ENCODE data around the gene PRKCA.

PRKCA gene

GRCh38 chr17:66791347-66791746 lies 488.9 kb downstream of the PRKCA start:
- peaks cover 3 to 7% of the 10 kb centered on the region in 2 donors for H3K4me1 ChIP-seq (ENCODE audit: control insufficient read depth in 2 of 2, insufficient read depth in 1 of 2, low read depth in 1 of 2, low read length in 2 of 2)
- H2AK5ac ChIP-seq (ENCODE audit: low read depth, low read length), result no peak overlapping the region
- H3K9me3 ChIP-seq (replicated peaks in 1 of 2; ENCODE audit: control insufficient read depth in 2 of 2, insufficient read depth in 1 of 2, low read depth in 1 of 2, low read length in 2 of 2), result no peaks in the 10 kb centered on the region
- no peak overlapping the region for H4K91ac ChIP-seq (ENCODE audit: low read depth, low read length, poor library complexity)
- H2BK5ac ChIP-seq (ENCODE audit: low read length), result no peak overlapping the region
- no peak overlapping the region for H3K4me2 ChIP-seq (ENCODE audit: insufficient read depth, low read length, poor library complexity, severe bottlenecking)
- H2BK120ac ChIP-seq (ENCODE audit: low read depth, low read length), result no peak overlapping the region
- no CpG with 5 or more reads among the region's 15 CpGs for WGBS, 2 donors (ENCODE audit: extremely low coverage in 2 of 2, insufficient read length in 2 of 2, insufficient replicate concordance in 1 of 2)
- no peak overlapping the region for H3K14ac ChIP-seq (ENCODE audit: low read length)
- no peak overlapping the region for H4K8ac ChIP-seq (ENCODE audit: low read depth, low read length)
- no peak overlapping the region for H3K4ac ChIP-seq (ENCODE audit: low read length)
- DNase-seq (ENCODE audit: low spot score), result no peak
- H2BK15ac ChIP-seq (ENCODE audit: low read length), result no peak overlapping the region
- peak overlapping the region; percentile 66 for H3K18ac ChIP-seq (ENCODE audit: low read length)
- no peaks in the 10 kb centered on the region for H3K79me1 ChIP-seq (ENCODE audit: low read depth, low read length)
- H3K9ac ChIP-seq (ENCODE audit: low read depth, low read length, poor library complexity), result no peak overlapping the region
- no peak overlapping the region for H3K4me3 ChIP-seq (ENCODE audit: low read length in 2 of 2)
- H3K27me3 ChIP-seq (ENCODE audit: control insufficient read depth in 3 of 3, insufficient read depth in 3 of 3, low read depth in 1 of 3, low read length in 3 of 3), result no peaks in the 10 kb centered on the region
- H3K36me3 ChIP-seq (replicated peaks in 1 of 2; ENCODE audit: control insufficient read depth in 2 of 2, insufficient read depth in 2 of 2, low read length in 2 of 2), result peaks cover 0 to 4% of the 10 kb centered on the region in 2 donors
- no peak overlapping the region for H3K27ac ChIP-seq (replicated peaks; ENCODE audit: low read length)
- H3K23ac ChIP-seq (ENCODE audit: low read depth, low read length, poor library complexity), result no peak overlapping the region
- H2BK12ac ChIP-seq (ENCODE audit: low read length), result no peak overlapping the region
- peak overlapping the region; percentile 49 for H2AFZ ChIP-seq (ENCODE audit: low read length)

GRCh38 chr17:66793814-66794213 lies 491.4 kb downstream of the PRKCA start:
- Histone ChIP-seq H2BK120ac (ENCODE audit: low read depth, low read length) (no peak overlapping the region), H2BK15ac (ENCODE audit: low read length) (no peak overlapping the region), H3K18ac (ENCODE audit: low read length) (no peak overlapping the region), H3K4me1 (ENCODE audit: control insufficient read depth in 2 of 2, insufficient read depth in 1 of 2, low read depth in 1 of 2, low read length in 2 of 2) (peaks cover 3 to 7% of the 10 kb centered on the region in 2 donors), H2AFZ (ENCODE audit: low read length) (no peak overlapping the region), H2AK5ac (ENCODE audit: low read depth, low read length) (no peak overlapping the region), H3K36me3 (replicated peaks in 1 of 2; ENCODE audit: control insufficient read depth in 2 of 2, insufficient read depth in 2 of 2, low read length in 2 of 2) (no peaks in the 10 kb centered on the region), H3K4me3 (ENCODE audit: low read length in 2 of 2) (no peak overlapping the region), H3K9ac (ENCODE audit: low read depth, low read length, poor library complexity) (no peak overlapping the region), H3K27me3 (ENCODE audit: control insufficient read depth in 3 of 3, insufficient read depth in 3 of 3, low read depth in 1 of 3, low read length in 3 of 3) (no peaks in the 10 kb centered on the region), H3K23ac (ENCODE audit: low read depth, low read length, poor library complexity) (no peak overlapping the region), H3K27ac (replicated peaks; ENCODE audit: low read length) (no peak overlapping the region), H3K4ac (ENCODE audit: low read length) (no peak overlapping the region), H3K4me2 (ENCODE audit: insufficient read depth, low read length, poor library complexity, severe bottlenecking) (no peak overlapping the region), H3K79me1 (ENCODE audit: low read depth, low read length) (no peaks in the 10 kb centered on the region), H2BK12ac (ENCODE audit: low read length) (no peak overlapping the region), H3K9me3 (replicated peaks in 1 of 2; ENCODE audit: control insufficient read depth in 2 of 2, insufficient read depth in 1 of 2, low read depth in 1 of 2, low read length in 2 of 2) (no peaks in the 10 kb centered on the region), H4K91ac (ENCODE audit: low read depth, low read length, poor library complexity) (no peak overlapping the region), H4K8ac (ENCODE audit: low read depth, low read length) (no peak overlapping the region), H2BK5ac (ENCODE audit: low read length) (no peak overlapping the region), H3K14ac (ENCODE audit: low read length) (no peak overlapping the region)
- DNase-seq (ENCODE audit: low spot score), result no peak
- no CpG with 5 or more reads among the region's 3 CpGs for whole genome bisulfite sequencing, 2 donors (ENCODE audit: extremely low coverage in 2 of 2, insufficient read length in 2 of 2, insufficient replicate concordance in 1 of 2)

- no peak for DNase-seq (ENCODE audit: low spot score)
- H3K79me1 ChIP-seq (ENCODE audit: low read depth, low read length), result no peaks in the 10 kb centered on the region
- H3K4ac ChIP-seq (ENCODE audit: low read length), result no peak overlapping the region
- H3K4me1 ChIP-seq (ENCODE audit: control insufficient read depth in 2 of 2, insufficient read depth in 1 of 2, low read depth in 1 of 2, low read length in 2 of 2), result peaks cover 3 to 7% of the 10 kb centered on the region in 2 donors
- H3K14ac ChIP-seq (ENCODE audit: low read length), result no peak overlapping the region
- H2BK120ac ChIP-seq (ENCODE audit: low read depth, low read length), result no peak overlapping the region
- H3K9me3 ChIP-seq (replicated peaks in 1 of 2; ENCODE audit: control insufficient read depth in 2 of 2, insufficient read depth in 1 of 2, low read depth in 1 of 2, low read length in 2 of 2), result no peaks in the 10 kb centered on the region
- H4K91ac ChIP-seq (ENCODE audit: low read depth, low read length, poor library complexity), result no peak overlapping the region
- H3K27me3 ChIP-seq (ENCODE audit: control insufficient read depth in 3 of 3, insufficient read depth in 3 of 3, low read depth in 1 of 3, low read length in 3 of 3), result no peaks in the 10 kb centered on the region
- no peak overlapping the region for H4K8ac ChIP-seq (ENCODE audit: low read depth, low read length)
- no peak overlapping the region for H2AK5ac ChIP-seq (ENCODE audit: low read depth, low read length)
- H2BK5ac ChIP-seq (ENCODE audit: low read length), result no peak overlapping the region
- H3K9ac ChIP-seq (ENCODE audit: low read depth, low read length, poor library complexity), result no peak overlapping the region
- no peak overlapping the region for H2BK12ac ChIP-seq (ENCODE audit: low read length)
- no peak overlapping the region for H2AFZ ChIP-seq (ENCODE audit: low read length)
- H3K18ac ChIP-seq (ENCODE audit: low read length), result no peak overlapping the region
- H3K23ac ChIP-seq (ENCODE audit: low read depth, low read length, poor library complexity), result no peak overlapping the region
- no CpG with 5 or more reads among the region's 3 CpGs for WGBS, 2 donors (ENCODE audit: extremely low coverage in 2 of 2, insufficient read length in 2 of 2, insufficient replicate concordance in 1 of 2)
- no peak overlapping the region for H3K4me3 ChIP-seq (ENCODE audit: low read length in 2 of 2)
- H3K36me3 ChIP-seq (replicated peaks in 1 of 2; ENCODE audit: control insufficient read depth in 2 of 2, insufficient read depth in 2 of 2, low read length in 2 of 2), result no peaks in the 10 kb centered on the region
- no peak overlapping the region for H2BK15ac ChIP-seq (ENCODE audit: low read length)
- H3K27ac ChIP-seq (replicated peaks; ENCODE audit: low read length), result no peak overlapping the region
- H3K4me2 ChIP-seq (ENCODE audit: insufficient read depth, low read length, poor library complexity, severe bottlenecking), result no peak overlapping the region
Measured at GRCh38 chr17:66795486-66795885, 493.1 kb downstream of the PRKCA start.

GRCh38 chr17:66799849-66800537 lies 497.6 kb downstream of the PRKCA start:
- no peak overlapping the region for H2BK120ac ChIP-seq (ENCODE audit: low read depth, low read length)
- no peak overlapping the region for H3K4ac ChIP-seq (ENCODE audit: low read length)
- no peak overlapping the region for H2BK12ac ChIP-seq (ENCODE audit: low read length)
- peaks cover 9 to 22% of the 10 kb centered on the region in 2 donors for H3K4me1 ChIP-seq (ENCODE audit: control insufficient read depth in 2 of 2, insufficient read depth in 1 of 2, low read depth in 1 of 2, low read length in 2 of 2)
- no peak overlapping the region for H3K4me2 ChIP-seq (ENCODE audit: insufficient read depth, low read length, poor library complexity, severe bottlenecking)
- H2AK5ac ChIP-seq (ENCODE audit: low read depth, low read length), result no peak overlapping the region
- no peak overlapping the region for H3K23ac ChIP-seq (ENCODE audit: low read depth, low read length, poor library complexity)
- H2AFZ ChIP-seq (ENCODE audit: low read length), result no peak overlapping the region
- H2BK5ac ChIP-seq (ENCODE audit: low read length), result no peak overlapping the region
- H3K9me3 ChIP-seq (replicated peaks in 1 of 2; ENCODE audit: control insufficient read depth in 2 of 2, insufficient read depth in 1 of 2, low read depth in 1 of 2, low read length in 2 of 2), result no peaks in the 10 kb centered on the region
- no peak overlapping the region for H3K14ac ChIP-seq (ENCODE audit: low read length)
- no CpG with 5 or more reads among the region's 10 CpGs for WGBS, 2 donors (ENCODE audit: extremely low coverage in 2 of 2, insufficient read length in 2 of 2, insufficient replicate concordance in 1 of 2)
- H3K4me3 ChIP-seq (ENCODE audit: low read length in 2 of 2), result no peak overlapping the region
- no peak overlapping the region for H4K91ac ChIP-seq (ENCODE audit: low read depth, low read length, poor library complexity)
- H3K9ac ChIP-seq (ENCODE audit: low read depth, low read length, poor library complexity), result no peak overlapping the region
- no peaks in the 10 kb centered on the region for H3K27me3 ChIP-seq (ENCODE audit: control insufficient read depth in 3 of 3, insufficient read depth in 3 of 3, low read depth in 1 of 3, low read length in 3 of 3)
- DNase-seq (ENCODE audit: low spot score), result no peak
- H3K18ac ChIP-seq (ENCODE audit: low read length), result no peak overlapping the region
- H3K36me3 ChIP-seq (replicated peaks in 1 of 2; ENCODE audit: control insufficient read depth in 2 of 2, insufficient read depth in 2 of 2, low read length in 2 of 2), result no peaks in the 10 kb centered on the region
- no peak overlapping the region for H2BK15ac ChIP-seq (ENCODE audit: low read length)
- H3K27ac ChIP-seq (replicated peaks; ENCODE audit: low read length), result no peak overlapping the region
- no peak overlapping the region for H4K8ac ChIP-seq (ENCODE audit: low read depth, low read length)
- no peaks in the 10 kb centered on the region for H3K79me1 ChIP-seq (ENCODE audit: low read depth, low read length)

Measured in neuronal stem cell (in vitro differentiated cells).